ENCODE measurements around the gene LRRFIP2.

LRRFIP2 gene

GRCh38 chr3:37117548-37117947 is 56.8 kb downstream of the LRRFIP2 start:
- no peak for DNase-seq (ENCODE audit: low read depth)
- H3K4me3 ChIP-seq (ENCODE audit: low read length): no peak overlapping the region
- TF ChIP-seq CTCF (conservative IDR thresholded peaks at IDR 0.05; ENCODE audit: low read depth, low read length): no peak

GRCh38 chr3:37116998-37117397 is 57.4 kb downstream of the LRRFIP2 start:
- TF ChIP-seq CTCF (conservative IDR thresholded peaks at IDR 0.05; ENCODE audit: low read depth, low read length): no peak
- no peak for DNase-seq (ENCODE audit: low read depth)
- no peak overlapping the region for H3K4me3 ChIP-seq (ENCODE audit: low read length)

- no peak for DNase-seq (ENCODE audit: low read depth)
- H3K4me3 ChIP-seq (ENCODE audit: low read length): no peak overlapping the region
- TF ChIP-seq CTCF (conservative IDR thresholded peaks at IDR 0.05; ENCODE audit: low read depth, low read length): no peak
These were observed 58.9 kb downstream of the LRRFIP2 start for GRCh38 chr3:37115446-37115845.

GRCh38 chr3:37114251-37115145 is 59.9 kb downstream of the LRRFIP2 start:
- no peak for TF ChIP-seq CTCF (conservative IDR thresholded peaks at IDR 0.05; ENCODE audit: low read depth, low read length)
- H3K4me3 ChIP-seq (ENCODE audit: low read length): no peak overlapping the region
- peak; percentile 55 for DNase-seq (ENCODE audit: low read depth)

- DNase-seq (ENCODE audit: low read depth): no peak
- no peak overlapping the region for H3K4me3 ChIP-seq (ENCODE audit: low read length)
- TF ChIP-seq CTCF (conservative IDR thresholded peaks at IDR 0.05; ENCODE audit: low read depth, low read length): no peak
These were observed 61.4 kb downstream of the LRRFIP2 start for GRCh38 chr3:37112987-37113386.

GRCh38 chr3:37111199-37111598 is 63.2 kb downstream of the LRRFIP2 start:
- TF ChIP-seq CTCF (conservative IDR thresholded peaks at IDR 0.05; ENCODE audit: low read depth, low read length): no peak
- H3K4me3 ChIP-seq (ENCODE audit: low read length): no peak overlapping the region
- no peak for DNase-seq (ENCODE audit: low read depth)

GRCh38 chr3:37107846-37108245 is 66.5 kb downstream of the LRRFIP2 start:
- TF ChIP-seq CTCF (conservative IDR thresholded peaks at IDR 0.05; ENCODE audit: low read depth, low read length): no peak
- DNase-seq (ENCODE audit: low read depth): no peak
- no peak overlapping the region for H3K4me3 ChIP-seq (ENCODE audit: low read length)
